MCF 10A (cell line): ENCODE results near the gene MRC1. TPM values are rescaled to one million over a fixed set of nuclear protein-coding genes. Genes with fewer than 3 reads are reported as not detected.
"Not testable (repeated sequence)": the region's sequence is repeated elsewhere in the genome, so short reads cannot be mapped to it uniquely, and the experiment has no call there.

Experiments
- BruUV-seq: library from RNA; stranded (reverse); fragments of 400-500 nt; replicated peaks from 2 replicates; lab custom pipeline; 2021; lab: Mats Ljungman, UMichigan
- CTCF ChIA-PET: fragments of 300-600 bp; sonication (Branson Sonifier 250); formaldehyde crosslinking; extraction: SDS; loops from one replicate; lab custom pipeline; 2021; ENCODE audit warnings: antibody characterized with exemption, inconsistent platforms; lab: Yijun Ruan, JAX
- POLR2A ChIA-PET: fragments of 300-600, 350-650 bp; sonication (Branson Sonifier 250); formaldehyde crosslinking; extraction: SDS; loops from one replicate; lab custom pipeline; 2020; ENCODE audit warnings: antibody characterized with exemption, inconsistent platforms; lab: Yijun Ruan, JAX
- DNase-seq: peaks from one replicate; pipeline ENCODE4 v3.0.0-alpha.2; 2018; ENCODE audit not compliant: unreplicated experiment
- H3K27ac Mint-ChIP-seq: one replicate; pipeline ENCODE4 v1.8.0; 2022; ENCODE audit warnings: mild to moderate bottlenecking, low read depth, mixed read lengths; ENCODE audit not compliant: unreplicated experiment
- H3K27me3 Mint-ChIP-seq: one replicate; pipeline ENCODE4 v1.8.0; 2022; ENCODE audit warnings: mixed read lengths; ENCODE audit not compliant: insufficient read depth, unreplicated experiment
- H3K36me3 Mint-ChIP-seq: one replicate; pipeline ENCODE4 v1.8.0; 2022; ENCODE audit warnings: mild to moderate bottlenecking, moderate library complexity, mixed read lengths; ENCODE audit not compliant: insufficient read depth, unreplicated experiment
- H3K4me1 Mint-ChIP-seq: one replicate; pipeline ENCODE4 v1.8.0; 2022; ENCODE audit warnings: mixed read lengths; ENCODE audit not compliant: insufficient read depth, unreplicated experiment
- H3K4me3 Mint-ChIP-seq: one replicate; pipeline ENCODE4 v1.8.0; 2022; ENCODE audit warnings: mild to moderate bottlenecking, moderate library complexity, mixed read lengths; ENCODE audit not compliant: unreplicated experiment
- H3K9me3 Mint-ChIP-seq: one replicate; pipeline ENCODE4 v1.8.0; 2022; ENCODE audit warnings: mixed read lengths; ENCODE audit not compliant: unreplicated experiment
- intact Hi-C: fragments of 100-400 bp; cut with micrococcal nuclease; formaldehyde crosslinking; loops from 2 replicates; pipeline ENCODE4 v1.14.1; 2022
- total RNA-seq: library from RNA; stranded (reverse); gene quantifications from 2 replicates; pipeline ENCODE4 v1.2.3, GENCODE V29; 2022
- TF ChIP-seq, protein P1 (sequence below): fragments of 200-600 bp; IDR thresholded peaks from one replicate; pipeline ENCODE4 v1.8.0; 2022; ENCODE audit warnings: antibody characterized with exemption, mild to moderate bottlenecking; ENCODE audit not compliant: unreplicated experiment

The MRC1 gene
- total RNA-seq, 1 experiment from 2014 or later = not detected

DNA sequence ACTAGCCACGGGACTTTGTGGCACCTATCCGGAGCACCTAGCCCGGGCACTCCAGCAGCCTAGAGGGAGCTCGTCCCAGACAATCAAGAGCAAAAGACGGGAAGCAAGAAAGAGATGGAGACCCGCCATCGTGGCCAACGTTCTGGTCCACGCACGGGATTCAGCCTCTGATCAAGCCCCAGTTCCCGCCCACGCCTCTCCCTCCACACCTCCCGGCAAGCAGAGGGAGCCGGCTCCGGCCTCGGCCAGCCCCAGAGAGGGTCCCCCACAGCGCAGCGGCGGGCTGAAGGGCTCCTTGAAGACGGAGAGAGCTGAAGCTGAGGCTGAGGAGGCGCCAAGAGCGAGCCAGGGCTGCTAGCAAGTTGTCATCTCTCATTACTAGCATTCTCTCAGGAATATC lies 141.6 kb downstream of the MRC1 start:
- CTCF ChIA-PET = no interaction called here

DNA sequence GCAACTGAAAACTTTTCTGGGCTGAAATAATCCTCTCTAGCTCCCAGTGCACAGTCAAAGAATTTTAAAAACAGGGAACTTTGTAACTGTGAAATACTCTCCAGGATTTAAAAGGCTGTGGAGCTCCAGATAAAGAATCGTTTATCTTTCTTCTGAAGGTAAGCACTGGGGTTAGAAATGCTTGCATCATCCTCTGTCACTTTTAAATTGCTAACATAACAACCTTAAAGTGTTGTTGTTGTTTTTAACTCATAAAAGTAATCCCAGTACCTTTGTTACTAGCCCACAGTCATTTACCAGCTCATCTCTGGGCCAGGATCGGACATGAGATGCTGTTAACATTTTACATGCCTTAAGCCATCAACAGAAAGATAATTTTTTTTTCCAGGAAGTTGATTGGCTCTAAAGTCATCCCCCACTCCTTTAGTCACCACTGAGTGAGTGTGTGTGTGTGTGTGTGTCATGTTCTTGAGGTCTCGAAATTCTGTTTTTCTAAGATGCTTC lies 142.8 kb downstream of the MRC1 start, which contains the start of gene SLC39A12:
TSS of gene SLC39A12 (plus strand) at position 51 of the 504 bp plus-strand sequence. CDS start 1,359 bp downstream, outside the sequence.
- POLR2A ChIA-PET = no interaction called here
- no peaks in the 10 kb centered on the region for H3K9me3 Mint-ChIP-seq
- CTCF ChIA-PET = interaction anchor here (0.7 kb wide), 2 partner anchors 13 to 153 kb away, joined by 3 to 5 read pairs; no protein-coding TSS in a partner anchor
- H3K27ac Mint-ChIP-seq = no peak within 1 kb of the TSS
- no TSS peak for BruUV-seq
- TF ChIP-seq, protein P1, sequence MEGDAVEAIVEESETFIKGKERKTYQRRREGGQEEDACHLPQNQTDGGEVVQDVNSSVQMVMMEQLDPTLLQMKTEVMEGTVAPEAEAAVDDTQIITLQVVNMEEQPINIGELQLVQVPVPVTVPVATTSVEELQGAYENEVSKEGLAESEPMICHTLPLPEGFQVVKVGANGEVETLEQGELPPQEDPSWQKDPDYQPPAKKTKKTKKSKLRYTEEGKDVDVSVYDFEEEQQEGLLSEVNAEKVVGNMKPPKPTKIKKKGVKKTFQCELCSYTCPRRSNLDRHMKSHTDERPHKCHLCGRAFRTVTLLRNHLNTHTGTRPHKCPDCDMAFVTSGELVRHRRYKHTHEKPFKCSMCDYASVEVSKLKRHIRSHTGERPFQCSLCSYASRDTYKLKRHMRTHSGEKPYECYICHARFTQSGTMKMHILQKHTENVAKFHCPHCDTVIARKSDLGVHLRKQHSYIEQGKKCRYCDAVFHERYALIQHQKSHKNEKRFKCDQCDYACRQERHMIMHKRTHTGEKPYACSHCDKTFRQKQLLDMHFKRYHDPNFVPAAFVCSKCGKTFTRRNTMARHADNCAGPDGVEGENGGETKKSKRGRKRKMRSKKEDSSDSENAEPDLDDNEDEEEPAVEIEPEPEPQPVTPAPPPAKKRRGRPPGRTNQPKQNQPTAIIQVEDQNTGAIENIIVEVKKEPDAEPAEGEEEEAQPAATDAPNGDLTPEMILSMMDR = no peak
- peak; percentile 21 for DNase-seq
- intact Hi-C loops = no loop called here
- H3K36me3 Mint-ChIP-seq = peaks cover 9% of the 10 kb centered on the region
- peaks cover 5% of the 10 kb centered on the region for H3K4me1 Mint-ChIP-seq
- H3K4me3 Mint-ChIP-seq = no peak within 1 kb of the TSS
- no peaks in the 10 kb centered on the region for H3K27me3 Mint-ChIP-seq

More for the DNA sequence above, 141.6 kb downstream of the MRC1 start:
- intact Hi-C loops = no loop called here
- no peak for DNase-seq
- Mint-ChIP-seq H3K4me3 (no peak overlapping the region), H3K36me3 (peaks cover 4% of the 10 kb centered on the region), H3K27me3 (no peaks in the 10 kb centered on the region), H3K27ac (no peak overlapping the region), H3K4me1 (peaks cover 5% of the 10 kb centered on the region), H3K9me3 (no peaks in the 10 kb centered on the region)
- BruUV-seq = no TSS peak
- POLR2A ChIA-PET = no interaction called here
- TF ChIP-seq, protein P1 = no peak

DNA sequence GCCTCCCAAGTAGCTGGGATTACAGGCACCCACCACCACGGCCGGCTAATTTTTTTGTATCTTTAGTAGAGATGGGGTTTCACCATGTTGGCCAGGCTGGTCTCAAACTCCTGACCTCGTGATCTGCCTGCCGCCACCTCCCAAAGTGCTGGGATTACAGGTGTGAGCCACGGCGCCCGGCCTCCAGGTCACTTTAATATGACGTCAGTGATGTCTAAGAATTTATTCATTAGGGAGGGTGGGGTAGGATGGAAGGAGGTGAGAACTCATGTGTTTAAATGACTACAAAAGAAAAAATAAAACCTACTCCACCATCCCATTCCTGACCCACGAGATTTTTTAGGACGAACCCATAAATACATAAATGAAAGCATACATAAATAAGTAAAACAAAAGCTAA lies 145.2 kb downstream of the MRC1 start:
- H3K27me3 Mint-ChIP-seq, intact Hi-C loops, H3K27ac Mint-ChIP-seq, H3K9me3 Mint-ChIP-seq, H3K4me1 Mint-ChIP-seq, H3K36me3 Mint-ChIP-seq, CTCF ChIA-PET, DNase-seq, BruUV-seq, H3K4me3 Mint-ChIP-seq: not testable (repeated sequence)
- POLR2A ChIA-PET = interaction anchor here (0.6 kb wide), 2 partner anchors 180 to 1531 kb away, joined by 3 read pairs; no protein-coding TSS in a partner anchor

DNA sequence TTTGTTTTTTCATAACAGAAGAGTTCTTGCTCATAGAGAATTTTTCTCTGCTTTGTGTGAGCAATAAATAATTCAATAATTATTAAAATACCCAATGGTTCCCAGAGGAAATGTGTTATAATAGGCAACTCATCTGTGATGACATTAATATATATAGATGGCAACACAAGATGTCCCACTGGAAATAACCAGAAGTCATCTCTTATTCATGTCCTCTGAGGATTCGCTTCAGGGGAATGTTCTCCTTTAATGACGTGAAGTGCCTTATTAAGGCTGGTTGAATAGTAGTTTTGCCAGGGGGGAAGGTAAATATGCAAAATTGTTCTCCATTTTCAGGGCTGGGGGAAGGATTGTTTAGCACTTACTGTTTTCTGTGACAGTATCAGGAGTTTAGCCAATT lies 145.7 kb downstream of the MRC1 start:
- Mint-ChIP-seq H3K36me3 (peaks cover 7% of the 10 kb centered on the region), H3K27me3 (no peaks in the 10 kb centered on the region), H3K27ac (no peak overlapping the region), H3K4me3 (no peak overlapping the region), H3K9me3 (peaks cover 4% of the 10 kb centered on the region), H3K4me1 (peaks cover 5% of the 10 kb centered on the region)
- TF ChIP-seq, protein P1 = no peak
- no peak for DNase-seq
- POLR2A ChIA-PET = interaction anchor here (0.6 kb wide), 2 partner anchors 180 to 1531 kb away, joined by 3 read pairs; no protein-coding TSS in a partner anchor
- no TSS peak for BruUV-seq
- intact Hi-C loops = no loop called here
- CTCF ChIA-PET = no interaction called here
